ENCODE data around the gene SMC6.

GRCh38 chr2:17658251-17658843, 95.3 kb downstream of the SMC6 start:
- TF ChIP-seq CTCF (IDR thresholded peaks at IDR 0.05) (no peak), POLR2A (IDR thresholded peaks at IDR 0.05) (no peak), EP300 (IDR thresholded peaks at IDR 0.05) (no peak)
